Islet of Langerhans (tissue), 1 donor: ENCODE data around the gene GALNTL6.
"Not testable (repeated sequence)": the region's sequence is repeated elsewhere in the genome, so short reads cannot be mapped to it uniquely, and the experiment has no call there.

Source experiments
- FAIRE-seq: peaks from one replicate; lab custom pipeline; 2011; peaks lifted over from hg19 to GRCh38; lab: Jason Lieb, UNC

GALNTL6 gene

GRCh38 chr4:172951679-172952451 is 1138.7 kb downstream of the GALNTL6 start:
- no peak for FAIRE-seq

GRCh38 chr4:172953896-172954568 is 1140.8 kb downstream of the GALNTL6 start:
- FAIRE-seq, result no peak

GRCh38 chr4:172956340-172956739 is 1143.1 kb downstream of the GALNTL6 start:
- FAIRE-seq, result not testable (repeated sequence)

GRCh38 chr4:172957216-172957615 is 1144.0 kb downstream of the GALNTL6 start:
- FAIRE-seq, result no peak

- no peak for FAIRE-seq
These were observed 1149.6 kb downstream of the GALNTL6 start for GRCh38 chr4:172962564-172963353.

GRCh38 chr4:172963498-172964294 is 1150.5 kb downstream of the GALNTL6 start:
- no peak for FAIRE-seq

- FAIRE-seq, result not testable (repeated sequence)
These were observed 1157.0 kb downstream of the GALNTL6 start for GRCh38 chr4:172970189-172970588.

- FAIRE-seq, result no peak
These were observed 1161.4 kb downstream of the GALNTL6 start for GRCh38 chr4:172974586-172974985.

GRCh38 chr4:172975651-172976229 is 1162.5 kb downstream of the GALNTL6 start:
- FAIRE-seq, result no peak

GRCh38 chr4:172977491-172978041 is 1164.4 kb downstream of the GALNTL6 start:
- FAIRE-seq, result not testable (repeated sequence)

GRCh38 chr4:172978848-172979247 is 1165.6 kb downstream of the GALNTL6 start:
- no peak for FAIRE-seq

GRCh38 chr4:172979332-172979731 is 1166.1 kb downstream of the GALNTL6 start:
- FAIRE-seq, result no peak

GRCh38 chr4:172980219-172980618 is 1167.0 kb downstream of the GALNTL6 start:
- no peak for FAIRE-seq

- FAIRE-seq, result no peak
These were observed 1169.0 kb downstream of the GALNTL6 start for GRCh38 chr4:172982151-172982590.

- FAIRE-seq, result no peak
These were observed 1169.8 kb downstream of the GALNTL6 start for GRCh38 chr4:172983014-172983413.

- no peak for FAIRE-seq
These were observed 1170.4 kb downstream of the GALNTL6 start for GRCh38 chr4:172983631-172984030.

- no peak for FAIRE-seq
These were observed 1172.3 kb downstream of the GALNTL6 start for GRCh38 chr4:172985552-172985951.

- no peak for FAIRE-seq
These were observed 1172.9 kb downstream of the GALNTL6 start for GRCh38 chr4:172986114-172986513.

- FAIRE-seq, result no peak
These were observed 1177.0 kb downstream of the GALNTL6 start for GRCh38 chr4:172989984-172990820.

GRCh38 chr4:172992648-172993378 is 1179.6 kb downstream of the GALNTL6 start:
- no peak for FAIRE-seq
